ENCODE measurements around the gene ELP4.

Gene ELP4

GRCh38 chr11:31830406-31830805 lies 320.8 kb downstream of the ELP4 start:
- DNase-seq (ENCODE audit: low read depth) = no peak
- H3K4me3 ChIP-seq (ENCODE audit: low read depth, low read length) = no peak overlapping the region
- no peak for TF ChIP-seq POLR2A (IDR thresholded peaks at IDR 0.05; ENCODE audit: extremely low read depth, insufficient read length)
- TF ChIP-seq MYC (IDR thresholded peaks at IDR 0.05; ENCODE audit: low read depth, low read length) = no peak
- TF ChIP-seq CTCF (IDR thresholded peaks at IDR 0.05; ENCODE audit: low read depth, low read length) = no peak
- TF ChIP-seq MAX (IDR thresholded peaks at IDR 0.05; ENCODE audit: low read depth, low read length) = no peak

- no peak for DNase-seq (ENCODE audit: low read depth)
- H3K4me3 ChIP-seq (ENCODE audit: low read depth, low read length) = no peak overlapping the region
- TF ChIP-seq MYC (IDR thresholded peaks at IDR 0.05; ENCODE audit: low read depth, low read length) (no peak), MAX (IDR thresholded peaks at IDR 0.05; ENCODE audit: low read depth, low read length) (no peak), CTCF (IDR thresholded peaks at IDR 0.05; ENCODE audit: low read depth, low read length) (no peak), POLR2A (IDR thresholded peaks at IDR 0.05; ENCODE audit: extremely low read depth, insufficient read length) (no peak)
Measured at GRCh38 chr11:31834237-31834636, 324.7 kb downstream of the ELP4 start.

Measured in NB4 (cell line).